ENCODE measurements around the gene RYR1.

The RYR1 gene

GRCh38 chr19:38519168-38519567 lies 85.7 kb downstream of the RYR1 start:
- DNase-seq, result no peak

DNA sequence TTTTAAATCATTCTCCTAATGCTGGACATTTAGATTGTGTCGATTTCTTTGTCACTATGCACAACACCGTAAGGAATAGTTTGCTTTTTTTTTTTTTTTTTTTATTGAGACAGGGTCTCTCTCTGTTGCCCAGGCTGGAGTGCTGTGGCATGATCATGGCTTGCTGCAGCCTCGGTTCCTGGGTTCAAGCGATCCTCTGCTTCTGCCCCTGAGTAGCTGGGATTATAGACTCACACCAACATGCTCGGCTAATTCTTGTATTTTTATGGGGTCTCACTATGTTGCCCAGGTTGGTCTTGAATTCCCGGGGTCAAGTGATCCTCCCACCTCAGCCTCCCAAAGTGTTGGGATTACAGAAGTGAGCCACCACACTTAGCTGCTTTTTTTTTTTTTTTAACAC lies 86.5 kb downstream of the RYR1 start:
- no peak for DNase-seq

DNA sequence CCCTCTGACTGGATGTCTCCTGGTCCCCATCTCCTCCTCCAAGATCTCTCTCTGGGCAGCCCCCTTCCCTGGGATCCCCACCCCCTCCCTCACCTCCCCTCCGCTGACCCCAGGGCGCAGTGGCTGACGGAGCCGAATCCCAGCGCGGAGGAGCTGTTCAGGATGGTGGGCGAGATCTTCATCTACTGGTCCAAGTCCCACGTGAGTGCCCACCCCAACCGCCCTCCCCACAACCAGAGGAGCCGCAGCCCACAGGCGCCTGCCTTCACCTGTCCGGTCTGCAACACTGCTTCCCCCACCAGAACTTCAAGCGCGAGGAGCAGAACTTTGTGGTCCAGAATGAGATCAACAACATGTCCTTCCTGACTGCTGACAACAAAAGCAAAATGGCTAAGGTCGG lies 89.4 kb downstream of the RYR1 start:
- no peak for DNase-seq

DNA sequence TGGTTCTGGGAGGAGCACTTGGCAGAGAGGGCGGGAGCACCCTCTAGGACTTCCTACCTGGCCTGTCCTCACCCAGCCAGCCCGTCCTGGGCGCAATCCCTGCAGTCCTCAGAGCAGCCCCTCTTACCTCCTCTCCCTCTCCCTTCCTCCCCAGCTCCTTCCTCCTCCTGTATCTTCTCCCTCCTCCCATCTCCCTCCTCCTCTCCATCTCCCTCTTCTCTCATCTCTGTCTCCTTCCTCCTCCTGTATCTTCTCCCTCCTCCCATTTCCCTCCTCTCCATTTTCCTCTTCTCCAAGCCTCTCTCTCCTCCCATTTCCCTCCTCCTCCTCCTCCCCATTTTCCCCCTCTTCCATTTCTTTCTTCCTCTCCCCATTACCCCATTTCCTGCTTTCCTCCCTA lies 89.8 kb downstream of the RYR1 start:
- no peak for DNase-seq

DNA sequence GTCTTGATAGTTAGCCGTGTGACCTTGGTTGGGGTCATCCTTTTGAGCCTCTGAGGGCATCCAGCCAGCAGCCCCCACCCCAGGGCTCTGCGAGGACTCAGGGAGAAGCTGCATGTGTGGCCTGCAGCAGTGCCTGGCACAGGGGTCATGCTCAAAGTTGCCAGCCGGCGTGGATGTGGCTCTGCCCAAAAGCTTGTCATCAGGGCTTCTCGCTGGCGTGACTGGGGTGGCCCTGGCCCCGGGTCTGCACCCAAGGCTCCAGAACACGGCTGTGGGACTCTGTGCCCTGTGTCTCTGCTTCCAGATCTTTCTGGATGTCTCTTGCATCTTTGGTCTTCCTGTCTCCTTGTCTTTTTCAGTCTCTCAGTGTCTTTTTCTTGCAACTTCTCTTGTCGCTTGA lies 90.9 kb downstream of the RYR1 start:
- DNase-seq, result no peak

DNA sequence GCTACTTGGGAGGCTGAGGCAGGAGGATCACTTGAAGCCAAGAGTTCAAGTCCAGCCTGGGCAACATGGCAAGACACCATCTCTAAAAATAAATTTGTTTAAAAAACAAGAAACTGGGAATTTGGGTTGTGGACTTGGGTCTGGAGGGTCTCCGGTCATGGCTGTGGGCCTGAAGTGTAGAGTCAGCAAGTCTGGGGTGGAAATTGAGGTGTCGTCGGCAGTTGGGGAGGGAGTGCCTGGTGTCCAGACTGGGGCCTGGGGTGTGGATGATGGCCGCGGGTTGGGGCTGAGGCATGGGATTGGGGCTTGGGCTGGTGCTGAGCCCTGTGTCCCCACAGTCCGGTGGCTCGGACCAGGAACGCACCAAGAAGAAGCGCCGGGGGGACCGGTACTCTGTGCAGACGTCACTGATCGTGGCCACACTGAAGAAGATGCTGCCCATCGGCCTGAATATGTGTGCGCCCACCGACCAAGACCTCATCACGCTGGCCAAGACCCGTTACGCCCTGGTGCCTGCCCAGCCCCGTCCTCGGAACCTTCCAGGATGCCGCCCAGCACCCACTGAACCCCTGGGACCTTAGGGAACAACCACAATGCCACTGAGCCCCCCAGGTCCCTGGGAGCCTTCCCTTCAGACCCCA lies 91.6 kb downstream of the RYR1 start:
- no peak for DNase-seq

GRCh38 chr19:38526430-38526829 lies 92.9 kb downstream of the RYR1 start:
- no peak for DNase-seq

- peak; percentile 54 for DNase-seq
These were observed 94.1 kb downstream of the RYR1 start for GRCh38 chr19:38527466-38528136.

GRCh38 chr19:38528213-38528755 lies 94.8 kb downstream of the RYR1 start:
- DNase-seq, result no peak

DNA sequence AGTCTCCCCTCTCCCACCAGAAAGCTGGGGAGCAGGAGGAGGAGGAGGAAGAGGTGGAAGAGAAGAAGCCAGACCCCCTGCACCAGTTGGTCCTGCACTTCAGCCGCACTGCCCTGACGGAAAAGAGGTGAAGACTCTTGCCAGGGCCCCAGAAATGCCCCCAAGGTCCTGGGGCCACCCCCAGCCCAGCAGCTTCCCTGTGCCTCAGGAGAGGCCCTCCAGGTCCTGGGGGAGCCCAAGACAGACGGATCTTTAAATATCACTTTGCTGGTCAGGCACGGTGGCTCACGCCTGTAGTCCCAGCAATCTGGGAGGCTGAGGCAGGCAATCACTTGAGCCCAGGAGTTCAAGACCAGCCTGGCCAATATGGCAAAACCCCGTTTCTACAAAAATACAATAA lies 95.4 kb downstream of the RYR1 start:
- DNase-seq, result no peak

GRCh38 chr19:38531515-38531914 lies 98.0 kb downstream of the RYR1 start:
- no peak for DNase-seq

- DNase-seq, result no peak
These were observed 99.4 kb downstream of the RYR1 start for GRCh38 chr19:38532939-38533338.

GRCh38 chr19:38534574-38534973 lies 101.1 kb downstream of the RYR1 start:
- no peak for DNase-seq

DNA sequence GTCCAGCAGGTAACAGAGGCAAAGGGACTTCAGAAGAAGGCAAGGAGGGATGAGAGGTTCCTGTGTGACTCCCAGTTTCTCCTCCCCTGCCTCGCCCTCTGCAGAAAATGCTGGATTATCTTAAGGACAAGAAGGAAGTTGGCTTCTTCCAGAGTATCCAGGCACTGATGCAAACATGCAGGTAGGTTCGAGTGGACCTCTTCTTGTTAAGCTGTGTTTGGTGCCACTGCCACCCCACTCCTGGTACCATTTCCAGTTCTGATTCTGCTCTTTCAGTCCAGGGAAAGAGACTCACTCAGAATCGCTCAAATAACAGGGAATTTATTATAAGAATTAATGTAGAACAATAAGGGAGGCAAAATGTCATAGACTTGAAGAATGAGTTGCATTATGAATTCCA lies 101.7 kb downstream of the RYR1 start:
- DNase-seq, result no peak

DNA sequence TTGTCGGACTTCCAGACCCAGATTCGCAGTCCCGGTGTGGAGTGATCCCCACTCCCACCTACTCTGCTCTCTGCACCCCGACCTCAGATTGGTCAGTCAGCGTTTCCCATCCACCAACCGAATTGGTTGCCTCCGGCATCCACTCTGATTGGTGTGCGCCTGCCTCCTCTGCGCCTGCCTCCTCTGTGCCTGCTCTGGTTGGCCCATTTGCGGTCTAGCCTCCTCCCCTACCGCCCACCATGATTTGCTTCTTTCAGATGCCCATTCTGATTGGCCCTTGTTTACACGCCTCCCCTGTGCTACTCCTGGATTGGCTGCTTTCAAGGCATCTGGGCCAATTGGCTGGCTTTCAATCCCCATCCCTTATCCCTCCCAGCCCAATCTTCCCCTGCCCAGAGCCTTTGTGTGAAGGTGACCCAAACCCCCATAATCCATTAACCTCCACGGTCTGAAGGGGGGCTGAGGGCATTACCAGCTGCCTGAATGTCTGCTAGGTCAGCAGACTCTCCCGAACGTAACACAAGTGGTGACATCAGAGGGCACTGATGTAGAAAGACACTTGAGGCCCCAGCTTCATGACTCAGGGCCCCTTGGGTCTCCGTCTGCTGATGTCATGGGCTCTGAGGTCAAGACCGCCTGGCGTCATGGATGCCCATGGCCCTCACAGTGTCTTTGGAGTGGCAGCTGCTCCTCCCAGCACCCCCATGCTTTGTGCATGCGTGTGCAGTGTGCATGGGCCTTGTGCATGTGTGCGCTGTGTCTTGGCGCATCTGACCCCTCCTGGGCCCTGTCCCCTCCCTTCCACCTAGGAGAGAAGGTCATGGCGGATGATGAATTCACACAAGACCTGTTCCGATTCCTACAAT lies 103.8 kb downstream of the RYR1 start:
- no peak for DNase-seq

DNA sequence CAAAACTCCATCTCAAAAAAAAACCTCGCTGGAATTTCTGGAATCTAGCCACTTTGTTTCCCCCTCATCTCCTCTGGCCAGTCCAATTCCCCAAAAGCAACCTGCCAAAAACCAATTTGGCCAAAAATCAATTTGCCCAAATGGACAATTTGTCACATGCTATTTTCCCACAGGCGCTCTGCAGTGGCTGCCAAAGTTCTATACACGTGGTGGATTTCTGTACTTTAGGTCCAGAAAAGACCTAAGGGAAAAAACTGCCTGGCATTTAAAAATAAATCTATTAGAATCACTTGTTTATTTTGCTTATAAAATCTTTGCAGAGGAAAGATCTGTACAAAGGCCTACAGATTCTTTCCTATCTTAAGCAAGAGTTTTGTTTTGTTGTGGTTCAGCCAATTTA lies 104.9 kb downstream of the RYR1 start:
- no peak for DNase-seq

GRCh38 chr19:38538793-38539528 lies 105.5 kb downstream of the RYR1 start:
- peak; percentile 61 for DNase-seq

- DNase-seq, result no peak
These were observed 106.3 kb downstream of the RYR1 start for GRCh38 chr19:38539751-38540150.

GRCh38 chr19:38542040-38542439 lies 108.5 kb downstream of the RYR1 start:
- no peak for DNase-seq

DNA sequence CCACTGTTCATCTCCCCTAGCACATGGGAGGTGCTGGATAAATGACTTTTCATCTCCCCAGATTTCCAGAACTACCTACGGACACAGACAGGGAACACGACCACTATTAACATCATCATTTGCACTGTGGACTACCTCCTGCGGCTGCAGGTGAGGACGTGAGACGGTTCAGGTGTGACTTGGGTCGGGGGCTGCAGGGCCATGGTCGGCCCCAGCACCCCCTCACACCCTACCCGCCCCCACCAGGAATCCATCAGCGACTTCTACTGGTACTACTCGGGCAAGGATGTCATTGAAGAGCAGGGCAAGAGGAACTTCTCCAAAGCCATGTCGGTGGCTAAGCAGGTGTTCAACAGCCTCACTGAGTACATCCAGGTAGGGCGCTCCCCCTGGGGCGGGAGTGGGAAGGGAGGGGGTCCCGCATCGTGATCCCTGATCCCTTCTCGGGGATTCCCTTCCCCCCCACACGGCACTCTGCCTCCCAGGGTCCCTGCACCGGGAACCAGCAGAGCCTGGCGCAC lies 109.9 kb downstream of the RYR1 start:
- no peak for DNase-seq

GRCh38 chr19:38543807-38544568 lies 110.5 kb downstream of the RYR1 start:
- DNase-seq, result peak; percentile 61

Measured in activated CD4-positive, alpha-beta T cell treated with anti-CD3 and anti-CD28 coated beads for 48 hours (primary cell).